Hippocampal formation (tissue), 2 donors: Measurements from ENCODE around the gene FRRS1L.
A peak's percentile ranks its signal among the peaks of the same experiment; 100 is the strongest.
"Not testable (repeated sequence)": the region's sequence is repeated elsewhere in the genome, so short reads cannot be mapped to it uniquely, and the experiment has no call there.

Source experiments
- DNase-seq, 2 donors: peaks; one replicate each; lab custom pipeline; 2025; lab: John Stamatoyannopoulos, UW

Gene FRRS1L

GRCh38 chr9:109129470-109130197, 37.4 kb downstream of the FRRS1L start:
- no peak for DNase-seq

- DNase-seq, result not testable (repeated sequence)
Observed at GRCh38 chr9:109126671-109127070, 40.4 kb downstream of the FRRS1L start.

GRCh38 chr9:109124121-109124520, 42.9 kb downstream of the FRRS1L start:
- no peak for DNase-seq

GRCh38 chr9:109122726-109123621, 44.1 kb downstream of the FRRS1L start:
- DNase-seq, result no peak

GRCh38 chr9:109121232-109121796, 45.7 kb downstream of the FRRS1L start:
- DNase-seq, result no peak

GRCh38 chr9:109120204-109120789, 46.8 kb downstream of the FRRS1L start:
- no peak for DNase-seq

GRCh38 chr9:109119439-109120203, 47.4 kb downstream of the FRRS1L start, which contains the start of gene TMEM245:
TSS of gene TMEM245 (minus strand) at chr9:109119947. CDS start at chr9:109119913, 34 bp downstream.
- DNase-seq, result peak; percentile 95 to 98

- no peak for DNase-seq
Observed at GRCh38 chr9:109118808-109119438, 48.1 kb downstream of the FRRS1L start.

- no peak for DNase-seq
Observed at GRCh38 chr9:109117856-109118807, 48.9 kb downstream of the FRRS1L start.

GRCh38 chr9:109115931-109116526, 51.0 kb downstream of the FRRS1L start:
- no peak for DNase-seq

- no peak for DNase-seq
Observed at GRCh38 chr9:109114670-109115069, 52.4 kb downstream of the FRRS1L start.

GRCh38 chr9:109113892-109114609, 53.0 kb downstream of the FRRS1L start:
- DNase-seq, result no peak

- no peak for DNase-seq
Observed at GRCh38 chr9:109113254-109113653, 53.8 kb downstream of the FRRS1L start.

- DNase-seq, result no peak
Observed at GRCh38 chr9:109110329-109111021, 56.6 kb downstream of the FRRS1L start.

GRCh38 chr9:109109967-109110328, 57.1 kb downstream of the FRRS1L start:
- no peak for DNase-seq

- DNase-seq, result no peak
Observed at GRCh38 chr9:109108318-109108717, 58.7 kb downstream of the FRRS1L start.

- no peak for DNase-seq
Observed at GRCh38 chr9:109107402-109108240, 59.4 kb downstream of the FRRS1L start.
